Naive thymus-derived CD4-positive, alpha-beta T cell (primary cell): Measurements from ENCODE around the gene AUH. TPM values are rescaled to one million over a fixed set of nuclear protein-coding genes. Genes with fewer than 3 reads are reported as not detected.

ENCODE experiments used
- ATAC-seq: fragments of 150-1000 bp; cut with Tn5 transposase; 2 replicates; pipeline ENCODE4 v1.10.0; 2021; ENCODE audit warnings: mild to moderate bottlenecking, moderate library complexity
- CTCF ChIA-PET: fragments of 350-600 bp; sonication (Branson Sonifier 250); formaldehyde crosslinking; loops from one replicate; lab custom pipeline; 2021; ENCODE audit warnings: antibody characterized with exemption; lab: Charles Lee
- POLR2A ChIA-PET: fragments of 350-600 bp; sonication (Branson Sonifier 250); formaldehyde crosslinking; loops from one replicate; lab custom pipeline; 2021; ENCODE audit warnings: antibody characterized with exemption, inconsistent platforms; lab: Charles Lee
- DNase-seq, 9 donors: peaks; one replicate each; pipeline versions ENCODE4 v3.0.0 to v3.0.0-alpha.2; 2020 to 2022; ENCODE audit warnings: mixed read lengths in 1 of 9
- H3K27ac ChIP-seq: one replicate; pipeline ENCODE4 v1.7.0; 2013; ENCODE audit warnings: mild to moderate bottlenecking, low read depth, low read length, moderate library complexity
- H3K27me3 ChIP-seq, 2 donors: one replicate each; pipeline ENCODE4 v1.7.0; 2013; ENCODE audit warnings: low read length in 2 of 2, mild to moderate bottlenecking in 2 of 2, moderate library complexity in 2 of 2; ENCODE audit not compliant: control insufficient read depth in 2 of 2, insufficient read depth in 2 of 2
- H3K36me3 ChIP-seq, 3 experiments: 1 replicate in 2 of 3; 2 replicates in 1 of 3; pipeline ENCODE4 v1.7.0; 2013; ENCODE audit warnings: low read length in 3 of 3, mild to moderate bottlenecking in 3 of 3, moderate library complexity in 1 of 3; ENCODE audit not compliant: insufficient read depth in 3 of 3, control insufficient read depth in 2 of 3
- H3K4me1 ChIP-seq, 2 donors: one replicate each; pipeline ENCODE4 v1.7.0; 2013; ENCODE audit warnings: low read length in 2 of 2, mild to moderate bottlenecking in 2 of 2, moderate library complexity in 1 of 2; ENCODE audit not compliant: control insufficient read depth in 2 of 2, insufficient read depth in 2 of 2
- H3K4me3 ChIP-seq: 2 replicates; pipeline ENCODE4 v1.7.0; 2013; ENCODE audit warnings: mild to moderate bottlenecking, low read length
- H3K9me3 ChIP-seq, 3 experiments: 1 replicate in 2 of 3; 2 replicates in 1 of 3; pipeline ENCODE4 v1.7.0; 2013; ENCODE audit warnings: low read length in 3 of 3; ENCODE audit not compliant: control insufficient read depth in 2 of 3
- H3K27ac Mint-ChIP-seq, 9 donors: one replicate each; pipeline ENCODE4 v1.8.0; 2020 to 2022; ENCODE audit warnings: mixed read lengths in 9 of 9, mild to moderate bottlenecking in 8 of 9, moderate library complexity in 5 of 9, inconsistent platforms in 2 of 9
- H3K27me3 Mint-ChIP-seq, 5 donors: one replicate each; pipeline ENCODE4 v1.8.0; 2021 to 2022; ENCODE audit warnings: mixed read lengths in 5 of 5, mild to moderate bottlenecking in 1 of 5
- H3K36me3 Mint-ChIP-seq, 5 donors: one replicate each; pipeline ENCODE4 v1.8.0; 2020 to 2022; ENCODE audit warnings: mixed read lengths in 5 of 5, mild to moderate bottlenecking in 3 of 5, inconsistent platforms in 1 of 5
- H3K4me1 Mint-ChIP-seq, 7 donors: one replicate each; pipeline ENCODE4 v1.8.0; 2020 to 2022; ENCODE audit warnings: mixed read lengths in 7 of 7, mild to moderate bottlenecking in 3 of 7, inconsistent platforms in 1 of 7
- H3K4me3 Mint-ChIP-seq, 10 donors: one replicate each; pipeline ENCODE4 v1.8.0; 2020 to 2022; ENCODE audit warnings: mild to moderate bottlenecking in 10 of 10, mixed read lengths in 10 of 10, moderate library complexity in 6 of 10, inconsistent platforms in 2 of 10
- H3K9me3 Mint-ChIP-seq, 11 donors: one replicate each; pipeline ENCODE4 v1.8.0; 2020 to 2022; ENCODE audit warnings: mixed read lengths in 11 of 11, mild to moderate bottlenecking in 4 of 11, inconsistent platforms in 1 of 11, moderate library complexity in 1 of 11
- intact Hi-C, 2 donors: fragments of 100-400 bp; cut with micrococcal nuclease; formaldehyde crosslinking; loops; one replicate each; pipeline ENCODE4 v1.15.1; 2023
- polyA plus RNA-seq, 2 donors: library from polyadenylated mRNA; unstranded; fragments of 300-500 nt; fragmentation: Illumina TruSeq; gene quantifications; one replicate each; pipeline ENCODE4 v1.2.3, GENCODE V29; 2021
- total RNA-seq, 6 experiments: library from RNA in 5 of 6; stranded (reverse) in 5 of 6; gene quantifications; 1 replicate in 5 of 6; 2 replicates in 1 of 6; pipeline ENCODE4 v1.2.3 and lab custom pipeline; 2021 to 2026

The AUH gene
- total and polyA plus RNA-seq, 7 experiments from 2014 or later: 11.6 to 30.1 (median 17.8) TPM

DNA sequence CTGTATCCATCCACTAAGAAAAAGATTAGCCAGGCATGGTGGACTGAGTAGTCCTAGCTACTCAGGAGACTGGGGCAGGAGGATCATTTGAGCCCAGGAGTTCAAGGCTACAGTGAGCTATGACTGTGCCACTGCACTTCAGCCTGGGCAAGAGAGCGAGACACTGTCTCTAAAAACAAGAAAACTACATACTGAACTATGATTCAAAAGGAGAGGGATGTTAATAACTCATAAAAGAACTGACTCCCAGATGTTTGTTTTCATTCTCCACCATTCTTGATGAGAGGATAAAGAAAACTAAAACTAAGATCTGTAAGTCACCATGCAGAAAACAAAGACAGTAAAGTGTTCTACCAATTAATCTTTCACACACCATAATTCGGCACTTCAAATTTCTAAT, 53.5 kb downstream of the AUH start:
- no peaks in the 10 kb centered on the region for H3K27me3 ChIP-seq
- H3K4me1 ChIP-seq: no peaks in the 10 kb centered on the region
- intact Hi-C loops: no loop called here
- no peaks in the 10 kb centered on the region for H3K9me3 ChIP-seq
- Mint-ChIP-seq H3K27me3 (no peaks in the 10 kb centered on the region), H3K36me3 (peaks cover 12 to 58% (median 46%) of the 10 kb centered on the region in 5 donors), H3K4me3 (no peak overlapping the region), H3K27ac (no peak overlapping the region), H3K4me1 (peaks cover 9 to 32% (median 17%) of the 10 kb centered on the region in 7 donors), H3K9me3 (peaks cover 0 to 8% (median 0%) of the 10 kb centered on the region in 11 donors)
- H3K4me3 ChIP-seq: no peak overlapping the region
- ChIA-PET POLR2A (no interaction called here), CTCF (no interaction called here)
- no peaks in the 10 kb centered on the region for H3K36me3 ChIP-seq
- no peak for DNase-seq
- no peak for ATAC-seq
- H3K27ac ChIP-seq: no peak overlapping the region

GRCh38 chr9:91307279-91307678, 54.4 kb downstream of the AUH start:
- intact Hi-C loops: no loop called here
- H3K4me1 Mint-ChIP-seq: peaks cover 3 to 28% (median 13%) of the 10 kb centered on the region in 7 donors
- no peaks in the 10 kb centered on the region for H3K27me3 Mint-ChIP-seq
- H3K27ac Mint-ChIP-seq: no peak overlapping the region
- ChIA-PET POLR2A (no interaction called here), CTCF (no interaction called here)
- Histone ChIP-seq H3K4me1 (no peaks in the 10 kb centered on the region), H3K27ac (no peak overlapping the region), H3K9me3 (no peaks in the 10 kb centered on the region), H3K4me3 (no peak overlapping the region), H3K36me3 (no peaks in the 10 kb centered on the region), H3K27me3 (no peaks in the 10 kb centered on the region)
- peaks cover 0 to 8% (median 0%) of the 10 kb centered on the region in 11 donors for H3K9me3 Mint-ChIP-seq
- ATAC-seq (no peak), DNase-seq (no peak)
- H3K36me3 Mint-ChIP-seq: peaks cover 12 to 52% (median 39%) of the 10 kb centered on the region in 5 donors
- H3K4me3 Mint-ChIP-seq: no peak overlapping the region

DNA sequence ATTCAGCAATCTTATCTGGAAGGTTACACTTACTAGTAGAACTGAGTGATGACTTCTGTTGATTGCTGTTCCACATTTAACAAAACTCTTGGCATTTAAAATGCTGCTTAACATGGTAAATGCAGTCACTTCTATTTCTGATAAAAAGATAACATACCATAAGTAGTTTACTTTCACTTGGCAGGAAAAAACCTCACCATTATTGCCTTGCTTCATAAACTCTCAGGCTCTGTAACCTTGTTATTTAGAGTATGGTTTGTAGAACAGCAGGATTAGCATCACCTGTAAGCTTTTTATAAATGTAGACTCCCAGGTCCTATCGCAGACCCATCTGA, 55.5 kb downstream of the AUH start:
- Mint-ChIP-seq H3K27ac (no peak overlapping the region), H3K4me3 (no peak overlapping the region), H3K4me1 (peaks cover 3 to 28% (median 12%) of the 10 kb centered on the region in 7 donors), H3K27me3 (no peaks in the 10 kb centered on the region), H3K36me3 (peaks cover 12 to 49% (median 36%) of the 10 kb centered on the region in 5 donors), H3K9me3 (peaks cover 0 to 8% (median 0%) of the 10 kb centered on the region in 11 donors)
- H3K9me3 ChIP-seq: no peaks in the 10 kb centered on the region
- POLR2A ChIA-PET: no interaction called here
- H3K4me3 ChIP-seq: no peak overlapping the region
- ATAC-seq: no peak
- H3K4me1 ChIP-seq: no peaks in the 10 kb centered on the region
- DNase-seq: no peak
- CTCF ChIA-PET: no interaction called here
- no peaks in the 10 kb centered on the region for H3K36me3 ChIP-seq
- intact Hi-C loops: no loop called here
- no peak overlapping the region for H3K27ac ChIP-seq
- H3K27me3 ChIP-seq: no peaks in the 10 kb centered on the region

DNA sequence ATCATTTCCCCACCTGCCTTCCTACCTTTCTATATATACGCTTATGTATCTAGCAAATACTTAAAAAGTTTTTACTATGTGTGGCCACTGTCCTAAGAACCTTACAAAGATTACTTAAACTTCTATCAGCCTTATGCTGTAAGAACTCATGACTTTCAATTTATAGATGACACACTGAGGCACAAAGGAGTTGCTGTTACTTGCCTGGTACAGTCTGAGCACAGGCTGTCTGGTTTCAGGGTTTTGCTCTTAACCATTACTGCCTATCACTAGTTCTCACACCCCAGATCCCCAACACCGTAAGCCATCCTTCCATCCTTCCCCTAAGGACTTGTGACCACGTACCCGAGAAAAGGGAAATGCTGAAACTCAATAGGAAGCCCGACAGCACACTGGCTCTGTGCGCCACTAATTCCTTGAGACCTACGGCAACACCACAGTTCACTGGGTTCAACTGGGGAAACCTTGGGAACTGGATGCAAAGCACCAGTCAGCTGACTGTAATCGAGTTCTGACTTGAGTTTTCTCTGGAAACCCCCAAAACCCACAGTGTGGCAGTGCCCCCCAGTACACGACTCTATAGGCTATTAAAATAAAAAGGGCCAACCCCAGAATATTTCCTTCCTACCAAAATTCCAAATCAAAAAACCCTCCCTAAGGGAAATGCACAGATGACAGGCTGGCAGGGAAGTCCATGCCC, 56.0 kb downstream of the AUH start:
- H3K27me3 ChIP-seq: no peaks in the 10 kb centered on the region
- H3K27ac Mint-ChIP-seq: no peak overlapping the region
- POLR2A ChIA-PET: no interaction called here
- H3K9me3 ChIP-seq: no peaks in the 10 kb centered on the region
- CTCF ChIA-PET: no interaction called here
- ATAC-seq (peak; percentile 18), DNase-seq (no peak)
- intact Hi-C loops: no loop called here
- H3K36me3 ChIP-seq: peaks cover 0 to under 1% (median 0%) of the 10 kb centered on the region in 3 experiments
- H3K9me3 Mint-ChIP-seq: peaks cover 0 to 8% (median 0%) of the 10 kb centered on the region in 11 donors
- no peak overlapping the region for H3K4me3 Mint-ChIP-seq
- peaks cover 3 to 29% (median 12%) of the 10 kb centered on the region in 7 donors for H3K4me1 Mint-ChIP-seq
- H3K27me3 Mint-ChIP-seq: no peaks in the 10 kb centered on the region
- no peak overlapping the region for H3K4me3 ChIP-seq
- peaks cover 12 to 47% (median 32%) of the 10 kb centered on the region in 5 donors for H3K36me3 Mint-ChIP-seq
- no peaks in the 10 kb centered on the region for H3K4me1 ChIP-seq
- H3K27ac ChIP-seq: no peak overlapping the region

GRCh38 chr9:91303741-91304415, 57.8 kb downstream of the AUH start:
- H3K27me3 Mint-ChIP-seq: no peaks in the 10 kb centered on the region
- H3K36me3 Mint-ChIP-seq: peaks cover 0 to 38% (median 18%) of the 10 kb centered on the region in 5 donors
- Histone ChIP-seq H3K9me3 (no peaks in the 10 kb centered on the region), H3K27ac (no peak overlapping the region), H3K4me3 (no peak overlapping the region), H3K27me3 (no peaks in the 10 kb centered on the region), H3K4me1 (no peaks in the 10 kb centered on the region), H3K36me3 (peaks cover 0 to 7% (median 0%) of the 10 kb centered on the region in 3 experiments)
- H3K4me3 Mint-ChIP-seq: no peak overlapping the region
- intact Hi-C loops: no loop called here
- no peak for ATAC-seq
- no peak for DNase-seq
- no peak overlapping the region for H3K27ac Mint-ChIP-seq
- H3K9me3 Mint-ChIP-seq: peaks cover 0 to 1% (median 0%) of the 10 kb centered on the region in 11 donors
- peaks cover 7 to 33% (median 15%) of the 10 kb centered on the region in 7 donors for H3K4me1 Mint-ChIP-seq
- CTCF ChIA-PET: no interaction called here
- POLR2A ChIA-PET: no interaction called here

- intact Hi-C loops: no loop called here
- H3K27me3 ChIP-seq: no peaks in the 10 kb centered on the region
- peak; percentile 36 for ATAC-seq
- no peak overlapping the region for H3K27ac ChIP-seq
- CTCF ChIA-PET: no interaction called here
- POLR2A ChIA-PET: no interaction called here
- Mint-ChIP-seq H3K36me3 (peaks cover 0 to 37% (median 18%) of the 10 kb centered on the region in 5 donors), H3K9me3 (peaks cover 0 to 1% (median 0%) of the 10 kb centered on the region in 11 donors), H3K27me3 (no peaks in the 10 kb centered on the region), H3K4me1 (peaks cover 6 to 31% (median 13%) of the 10 kb centered on the region in 7 donors), H3K4me3 (no peak overlapping the region), H3K27ac (no peak overlapping the region)
- no peaks in the 10 kb centered on the region for H3K4me1 ChIP-seq
- H3K4me3 ChIP-seq: no peak overlapping the region
- no peaks in the 10 kb centered on the region for H3K9me3 ChIP-seq
- peaks cover 0 to 7% (median 0%) of the 10 kb centered on the region in 3 experiments for H3K36me3 ChIP-seq
- DNase-seq: no peak
Observed at GRCh38 chr9:91302831-91303230, 58.9 kb downstream of the AUH start.
